A549 treated with RU486 at 1 μM for 4 hours (cell line): Measurements from ENCODE around the gene THRSP. TPM values are rescaled to one million over a fixed set of nuclear protein-coding genes. Genes with fewer than 3 reads are reported as not detected.

ENCODE experiments used
- total RNA-seq: library from RNA; stranded (reverse); fragments of 200-300 nt; extraction: Qiagen RNA extraction; gene quantifications from 5 replicates; pipeline ENCODE4 v1.2.3, GENCODE V29; 2022; ENCODE audit warnings: low read depth

The THRSP gene
- not detected in 5 replicates for total RNA-seq

GRCh38 chr11:78063440-78064181 lies at the start of gene THRSP:
Gene THRSP, plus strand, starts transcription at chr11:78063861. Its CDS starts 21 bp downstream, at chr11:78063882.

GRCh38 chr11:78022397-78023396 lies 41.0 kb upstream of the THRSP start, which contains the start of gene KCTD14:
Gene KCTD14, minus strand, starts transcription at chr11:78023276. Its CDS starts 27 bp downstream, at chr11:78023249.

GRCh38 chr11:78079232-78080083 lies 15.8 kb downstream of the THRSP start, which contains the start of gene NDUFC2:
Gene NDUFC2, minus strand, starts transcription at chr11:78079862. Its CDS starts 118 bp downstream, at chr11:78079744.

Other genes with a start within 250 kb of the THRSP start
- 14.4 to 21.7 TPM (median 17.2 TPM) in 5 replicates for gene RSF1, start 243.1 kb upstream of the THRSP start, total RNA-seq
- 24.1 to 39.5 TPM (median 30.8 TPM) in 5 replicates for gene AAMDC, start 242.7 kb upstream of the THRSP start, total RNA-seq
- 16.3 to 20.0 TPM (median 18.2 TPM) in 5 replicates for gene INTS4, start 69.2 kb upstream of the THRSP start, total RNA-seq
- 1.4 to 2.2 TPM (median 2.0 TPM) in 5 replicates for gene KCTD14, start 40.6 kb upstream of the THRSP start, total RNA-seq
- gene NDUFC2, start 16.0 kb downstream of the THRSP start, total RNA-seq: 183 to 271 TPM (median 248 TPM) in 5 replicates
- gene ALG8, start 75.8 kb downstream of the THRSP start, total RNA-seq: 48.8 to 68.8 TPM (median 62.6 TPM) in 5 replicates
- gene KCTD21, start 124.8 kb downstream of the THRSP start, total RNA-seq: 5.9 to 8.0 TPM (median 7.5 TPM) in 5 replicates
- gene USP35, start 125.1 kb downstream of the THRSP start, total RNA-seq: 4.9 to 7.2 TPM (median 6.1 TPM) in 5 replicates